MM.1S (cell line): ENCODE data around the gene MSI2.

Experiments used
- DNase-seq: peaks from one replicate; pipeline ENCODE4 v3.0.0-alpha.2; 2015
- H2AFZ ChIP-seq: fragments of 300-600 bp; sonication (generic); 2 replicates; pipeline ENCODE4 v1.6.0; 2016; ENCODE audit warnings: antibody characterized with exemption, low read length
- H3F3A ChIP-seq: fragments of 300-600 bp; sonication (generic); 2 replicates; pipeline ENCODE4 v1.6.1; 2016; ENCODE audit warnings: mild to moderate bottlenecking, antibody characterized with exemption, low read length, moderate library complexity, mixed read lengths; ENCODE audit not compliant: insufficient read depth
- H3K27ac ChIP-seq: fragments of 300-600 bp; sonication (generic); 2 replicates; pipeline ENCODE4 v1.5.1; 2016; ENCODE audit warnings: mild to moderate bottlenecking, low read length
- H3K27me3 ChIP-seq: fragments of 300-600 bp; sonication (generic); replicated peaks from 2 replicates; pipeline ENCODE4 v1.6.0; 2016; ENCODE audit warnings: low read length; ENCODE audit not compliant: insufficient read depth
- H3K36me3 ChIP-seq: fragments of 300-600 bp; sonication (generic); replicated peaks from 2 replicates; pipeline ENCODE4 v1.6.1; 2016; ENCODE audit warnings: mild to moderate bottlenecking, low read length, mixed read lengths; ENCODE audit not compliant: insufficient read depth
- H3K4me1 ChIP-seq: fragments of 300-600 bp; sonication (generic); 2 replicates; pipeline ENCODE4 v1.6.1; 2016; ENCODE audit warnings: low read length, mixed read lengths
- H3K4me2 ChIP-seq: fragments of 300-600 bp; sonication (generic); 2 replicates; pipeline ENCODE4 v1.6.0; 2016; ENCODE audit warnings: low read depth, low read length
- H3K4me3 ChIP-seq: fragments of 300-600 bp; sonication (generic); 2 replicates; pipeline ENCODE4 v1.5.1; 2016; ENCODE audit warnings: low read length, mixed read lengths
- H3K79me2 ChIP-seq: fragments of 300-600 bp; sonication (generic); 2 replicates; pipeline ENCODE4 v1.6.1; 2016; ENCODE audit warnings: mixed run types, low read length, mixed read lengths
- H3K9ac ChIP-seq: fragments of 300-600 bp; sonication (generic); 2 replicates; pipeline ENCODE4 v1.6.1; 2016; ENCODE audit warnings: low read length, mixed read lengths
- H3K9me2 ChIP-seq: fragments of 300-600 bp; sonication (generic); replicated peaks from 2 replicates; pipeline ENCODE4 v1.6.1; 2016; ENCODE audit warnings: mild to moderate bottlenecking, low read length, mixed read lengths; ENCODE audit not compliant: insufficient read depth
- H3K9me3 ChIP-seq: fragments of 300-600 bp; sonication (generic); replicated peaks from 2 replicates; pipeline ENCODE4 v1.6.1; 2016; ENCODE audit warnings: mild to moderate bottlenecking, low read length, mixed read lengths; ENCODE audit not compliant: insufficient read depth
- H4K20me1 ChIP-seq: fragments of 300-600 bp; sonication (generic); 2 replicates; pipeline ENCODE4 v1.6.1; 2016; ENCODE audit warnings: mild to moderate bottlenecking, low read length, moderate library complexity, mixed read lengths; ENCODE audit not compliant: insufficient read depth
- CTCF ChIP-seq: fragments of 300-600 bp; sonication (generic); IDR thresholded peaks from 2 replicates; pipeline ENCODE4 v1.5.1; 2016; ENCODE audit warnings: antibody characterized with exemption, low read length, mixed read lengths
- EZH2 ChIP-seq: fragments of 300-600 bp; sonication (generic); optimal IDR thresholded peaks from 2 replicates; pipeline ENCODE3; 2017; ENCODE audit warnings: low read depth, mild to moderate bottlenecking, antibody characterized with exemption, low read length, mixed read lengths
- EZH2phosphoT487 ChIP-seq: fragments of 300-600 bp; sonication (generic); IDR thresholded peaks from 2 replicates; pipeline ENCODE4 v1.6.1; 2018; ENCODE audit warnings: antibody characterized with exemption, low read length

The MSI2 gene

GRCh38 chr17:57395721-57396321 lies 139.5 kb downstream of the MSI2 start:
- H3K79me2 ChIP-seq, result peaks cover 82% of the 10 kb centered on the region
- no peak overlapping the region for H3K4me2 ChIP-seq
- H3K9me3 ChIP-seq, result no peaks in the 10 kb centered on the region
- H3K9ac ChIP-seq, result no peak overlapping the region
- no peak overlapping the region for H3K27ac ChIP-seq
- H3K9me2 ChIP-seq, result no peaks in the 10 kb centered on the region
- TF ChIP-seq CTCF (no peak), EZH2 (no peak), EZH2phosphoT487 (no peak)
- no peaks in the 10 kb centered on the region for H4K20me1 ChIP-seq
- no peaks in the 10 kb centered on the region for H3K27me3 ChIP-seq
- H3K4me1 ChIP-seq, result no peaks in the 10 kb centered on the region
- no peak overlapping the region for H2AFZ ChIP-seq
- DNase-seq, result no peak
- H3F3A ChIP-seq, result no peaks in the 10 kb centered on the region
- 0 out of 2 replicates have a peak, but pooled peaks cover 2% of the 10 kb centered on the region for H3K36me3 ChIP-seq
- no peak overlapping the region for H3K4me3 ChIP-seq

- no peaks in the 10 kb centered on the region for H4K20me1 ChIP-seq
- no peak overlapping the region for H2AFZ ChIP-seq
- H3K36me3 ChIP-seq, result 0 out of 2 replicates have a peak, but pooled peaks cover 2% of the 10 kb centered on the region
- H3K9ac ChIP-seq, result no peak overlapping the region
- no peaks in the 10 kb centered on the region for H3K27me3 ChIP-seq
- no peaks in the 10 kb centered on the region for H3K9me3 ChIP-seq
- TF ChIP-seq CTCF (no peak), EZH2phosphoT487 (no peak), EZH2 (no peak)
- no peak overlapping the region for H3K4me3 ChIP-seq
- no peak overlapping the region for H3K4me2 ChIP-seq
- peaks cover 75% of the 10 kb centered on the region for H3K79me2 ChIP-seq
- H3K27ac ChIP-seq, result no peak overlapping the region
- no peaks in the 10 kb centered on the region for H3K9me2 ChIP-seq
- no peaks in the 10 kb centered on the region for H3K4me1 ChIP-seq
- no peaks in the 10 kb centered on the region for H3F3A ChIP-seq
- DNase-seq, result no peak
Observed at GRCh38 chr17:57396511-57396921, 140.2 kb downstream of the MSI2 start.

GRCh38 chr17:57397402-57397801 lies 141.1 kb downstream of the MSI2 start:
- no peaks in the 10 kb centered on the region for H4K20me1 ChIP-seq
- 0 out of 2 replicates have a peak, but pooled peaks cover 2% of the 10 kb centered on the region for H3K36me3 ChIP-seq

More at GRCh38 chr17:57397402-57397801, 141.1 kb downstream of the MSI2 start:
- no peak for DNase-seq
- no peak for TF ChIP-seq CTCF
- TF ChIP-seq EZH2phosphoT487, result no peak
- no peak for TF ChIP-seq EZH2
- Histone ChIP-seq H3K4me1 (no peaks in the 10 kb centered on the region), H3K4me2 (no peak overlapping the region), H3K79me2 (peaks cover 70% of the 10 kb centered on the region), H3K9ac (no peak overlapping the region), H3F3A (no peaks in the 10 kb centered on the region), H3K9me3 (no peaks in the 10 kb centered on the region), H3K9me2 (no peaks in the 10 kb centered on the region), H3K27me3 (no peaks in the 10 kb centered on the region), H3K27ac (no peak overlapping the region), H2AFZ (no peak overlapping the region), H3K4me3 (no peak overlapping the region)
